K562 (cell line): ENCODE data around the gene STK11. TPM values are rescaled to one million over a fixed set of nuclear protein-coding genes. Genes with fewer than 3 reads are reported as not detected.

Experiments
- ATF1 ChIP-seq, 2 experiments: fragments of 450-650 bp in 1 of 2; IDR thresholded peaks; 2 replicates each; pipeline ENCODE4 v1.6.1; 2016; ENCODE audit warnings: missing compliant biosample characterization in 1 of 2, missing genetic modification characterization in 1 of 2
- DPF2 ChIP-seq: fragments of 450-650 bp; IDR thresholded peaks from 2 replicates; pipeline ENCODE4 v1.6.1; 2016
- ELF2 ChIP-seq: fragments of 250-450 bp; sonication (Bioruptor Pico); IDR thresholded peaks from 2 replicates; pipeline ENCODE4 v1.5.0; 2021; ENCODE audit warnings: mild to moderate bottlenecking
- EP400 ChIP-seq: fragments of 450-650 bp; IDR thresholded peaks from 2 replicates; pipeline ENCODE4 v1.6.1; 2017; ENCODE audit warnings: antibody characterized with exemption, mild to moderate bottlenecking, moderate library complexity
- ERF ChIP-seq: fragments of 450-650 bp; formaldehyde crosslinking; IDR thresholded peaks from 2 replicates; pipeline ENCODE4 v1.4.0; 2020; ENCODE audit warnings: mild to moderate bottlenecking, mixed read lengths
- FOXA3 ChIP-seq, 2 experiments: fragments of 450-650 bp in 1 of 2; sonication (generic) in 1 of 2; formaldehyde crosslinking; IDR thresholded peaks in 1 of 2; conservative IDR thresholded peaks in 1 of 2; 2 replicates each; pipeline versions ENCODE4 v1.4.0 to v1.8.0; 2020 to 2022; ENCODE audit warnings: mild to moderate bottlenecking in 2 of 2, missing genetic modification reagents in 1 of 2
- MCM5 ChIP-seq: fragments of 450-650 bp; IDR thresholded peaks from 2 replicates; pipeline ENCODE4 v1.6.1; 2016; ENCODE audit warnings: low read depth
- MEIS2 ChIP-seq: fragments of 450-650 bp; IDR thresholded peaks from 2 replicates; pipeline ENCODE4 v1.6.1; 2014; ENCODE audit warnings: mild to moderate bottlenecking; ENCODE audit not compliant: partially characterized antibody
- NCOA1 ChIP-seq: fragments of 450-650 bp; IDR thresholded peaks from 2 replicates; pipeline ENCODE4 v1.6.1; 2016; ENCODE audit warnings: low read depth
- NELFE ChIP-seq: IDR thresholded peaks from 2 replicates; pipeline ENCODE4 v1.6.1; 2011; ENCODE audit warnings: mild to moderate bottlenecking; ENCODE audit not compliant: insufficient read depth, insufficient read length
- NFYB ChIP-seq: IDR thresholded peaks from 2 replicates; pipeline ENCODE4 v1.6.1; 2011; ENCODE audit warnings: mild to moderate bottlenecking, moderate library complexity; ENCODE audit not compliant: insufficient read length; ENCODE audit errors: extremely low read depth
- POU5F1 ChIP-seq: fragments of 150-350 bp; IDR thresholded peaks from 2 replicates; pipeline ENCODE4 v1.6.1; 2014; ENCODE audit warnings: borderline replicate concordance, low read length, low read depth, mild to moderate bottlenecking; ENCODE audit not compliant: partially characterized antibody
- SETDB1 ChIP-seq: IDR thresholded peaks from one replicate; pipeline ENCODE4 v1.6.1; 2012; ENCODE audit warnings: low read length, control low read depth, inconsistent platforms
- SMAD3 ChIP-seq: fragments of 450-650 bp; formaldehyde crosslinking; conservative IDR thresholded peaks from 2 replicates; pipeline ENCODE4 v1.4.0; 2020; ENCODE audit warnings: mild to moderate bottlenecking
- TCFL5 ChIP-seq: fragments of 250-450 bp; sonication (Bioruptor Pico); conservative IDR thresholded peaks from 2 replicates; pipeline ENCODE4 v1.6.1; 2021; ENCODE audit warnings: mild to moderate bottlenecking, moderate library complexity, matching md5 sums
- TSC22D4 ChIP-seq: fragments of 450-650 bp; IDR thresholded peaks from 2 replicates; pipeline ENCODE4 v1.6.1; 2016; ENCODE audit warnings: missing genetic modification characterization, missing biosample characterization, control low read depth
- ZBTB1 ChIP-seq: sonication (generic); formaldehyde crosslinking; IDR thresholded peaks from 2 replicates; pipeline ENCODE4 v1.8.1; 2023; ENCODE audit warnings: missing genetic modification reagents, low read depth, mild to moderate bottlenecking, borderline replicate concordance
- ZNF583 ChIP-seq: fragments of 250-450 bp; sonication (Bioruptor Pico); IDR thresholded peaks from 2 replicates; pipeline ENCODE4 v1.4.0; 2020
- polyA plus RNA-seq, 8 experiments: library from polyadenylated mRNA; depleted of rRNA in 4 of 8; stranded (reverse) in 5 of 8; unstranded in 3 of 8; fragments of >200 nt; fragmentation: Nextera tagmentation in 2 of 8; fragmentation: Illumina TruSeq in 1 of 8; extraction: Ambion mirVana in 2 of 8; extraction: Trizol in 1 of 8; gene quantifications; 2 replicates each; pipeline versions ENCODE4 v1.2.1 to v1.2.3, GENCODE V29; 2011 to 2014; ENCODE audit warnings: inconsistent platforms in 1 of 8, missing spikeins in 1 of 8
- total RNA-seq, 7 experiments: library from RNA; depleted of rRNA in 6 of 7; stranded (reverse); fragments of >200 nt in 6 of 7; fragmentation: Illumina TruSeq in 2 of 7; extraction: Trizol in 2 of 7; gene quantifications; 2 replicates each; pipeline versions ENCODE4 v1.2.1 to v1.2.3, GENCODE V29; 2011 to 2021; ENCODE audit warnings: low replicate concordance in 1 of 7
- TF ChIP-seq, protein P1 (sequence below), 3 experiments: fragments of 200-800 bp in 1 of 3; sonication (Bioruptor generic) in 1 of 3; sonication (generic) in 1 of 3; formaldehyde crosslinking in 1 of 3; IDR thresholded peaks; 2 replicates each; pipeline versions ENCODE4 v1.6.1 to v1.8.0; 2016 to 2022; ENCODE audit warnings: mild to moderate bottlenecking in 2 of 3, missing compliant biosample characterization in 2 of 3, missing genetic modification characterization in 2 of 3, missing genetic modification reagents in 1 of 3
- TF ChIP-seq, protein P2 (sequence below): fragments of 250-450 bp; sonication (Bioruptor Pico); IDR thresholded peaks from 2 replicates; pipeline ENCODE4 v1.8.0; 2022; ENCODE audit warnings: inconsistent platforms
- TF ChIP-seq, protein P3 (sequence below), 2 experiments: fragments of 450-650 bp in 1 of 2; sonication (generic) in 1 of 2; formaldehyde crosslinking in 1 of 2; IDR thresholded peaks in 1 of 2; conservative IDR thresholded peaks in 1 of 2; 2 replicates each; pipeline versions ENCODE4 v1.6.1 to v1.8.1; 2016 to 2023; ENCODE audit warnings: mild to moderate bottlenecking in 2 of 2, moderate library complexity in 2 of 2, inconsistent platforms in 1 of 2, missing genetic modification reagents in 1 of 2
- TF ChIP-seq, protein P4 (sequence below): fragments of 250-450 bp; sonication (Bioruptor Pico); IDR thresholded peaks from 2 replicates; pipeline ENCODE4 v1.8.0; 2021; ENCODE audit warnings: borderline replicate concordance, mild to moderate bottlenecking, moderate library complexity; ENCODE audit not compliant: poor library complexity, severe bottlenecking

Gene STK11
- total and polyA plus RNA-seq, 9 of the 15 experiments (the other 6 are each of a cell fraction or from before 2014, with no cell fraction given), result 0.15 to 96.5 (median 31.7) TPM

DNA sequence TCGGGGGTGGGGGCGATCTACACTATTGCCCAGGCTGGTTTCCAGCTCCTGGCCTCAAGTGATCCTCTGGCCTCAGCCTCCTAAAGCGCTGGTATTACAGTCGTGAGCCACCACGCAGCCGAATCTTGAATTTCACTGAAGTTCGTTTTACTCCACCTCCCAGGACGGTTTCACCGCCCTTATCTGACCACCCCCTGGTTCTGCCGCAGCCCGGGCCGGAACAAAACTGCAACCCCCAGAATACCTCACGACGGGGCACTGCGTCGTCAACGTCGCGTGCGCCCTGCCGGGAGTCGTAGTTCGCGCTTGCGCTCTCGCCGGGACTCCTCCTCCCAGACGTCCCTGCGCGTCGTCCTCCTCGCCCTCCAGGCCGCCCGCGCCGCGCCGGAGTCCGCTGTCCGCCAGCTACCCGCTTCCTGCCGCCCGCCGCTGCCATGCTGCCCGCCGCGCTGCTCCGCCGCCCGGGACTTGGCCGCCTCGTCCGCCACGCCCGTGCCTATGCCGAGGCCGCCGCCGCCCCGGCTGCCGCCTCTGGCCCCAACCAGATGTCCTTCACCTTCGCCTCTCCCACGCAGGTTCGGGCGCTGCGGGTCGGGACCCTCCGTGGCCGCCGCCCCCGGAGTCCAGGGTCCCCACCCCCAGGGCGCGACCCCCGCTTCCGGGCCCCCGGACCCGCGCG lies 36.0 kb downstream of the STK11 start, which contains the start of gene ATP5F1D (continued):
- TF ChIP-seq MEIS2, result peak; percentile 56
- TF ChIP-seq POU5F1, result peak; percentile 81
- TF ChIP-seq NFYB, result no peak
- TF ChIP-seq ERF (CRISPR knock-in tag), result 0 out of 2 replicates have a peak, but pooled peaks have one; percentile 69
- TF ChIP-seq ATF1 (CRISPR knock-in tag; IDR thresholded peaks at IDR 0.05), result peak; percentile 78
- peak; percentile 96 for TF ChIP-seq ATF1 (tag; IDR thresholded peaks at IDR 0.05)
- TF ChIP-seq FOXA3 (CRISPR knock-in tag; conservative IDR thresholded peaks at IDR 0.05 in 1 of 2, IDR thresholded peaks at IDR 0.05 in 1 of 2), result no peak
- TF ChIP-seq TCFL5 (CRISPR knock-in tag), result no peak
- TF ChIP-seq ZBTB1, result no peak
- TF ChIP-seq ELF2 (CRISPR knock-in tag), result no peak
- TF ChIP-seq NELFE, result no peak
- no peak for TF ChIP-seq MCM5
- no peak for TF ChIP-seq ZNF583 (CRISPR knock-in tag)
- peak; percentile 18; the same call in 1 of the 2 replicates for TF ChIP-seq EP400
- TF ChIP-seq, protein P1, sequence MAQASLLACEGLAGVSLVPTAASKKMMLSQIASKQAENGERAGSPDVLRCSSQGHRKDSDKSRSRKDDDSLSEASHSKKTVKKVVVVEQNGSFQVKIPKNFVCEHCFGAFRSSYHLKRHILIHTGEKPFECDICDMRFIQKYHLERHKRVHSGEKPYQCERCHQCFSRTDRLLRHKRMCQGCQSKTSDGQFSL (CRISPR knock-in tag; IDR thresholded peaks at IDR 0.05), result 0 out of 2 replicates have a peak, but pooled peaks have one; percentile 11
- TF ChIP-seq, protein P1 (tag; IDR thresholded peaks at IDR 0.05), result no peak
- TF ChIP-seq DPF2, result no peak
- TF ChIP-seq, protein P2, sequence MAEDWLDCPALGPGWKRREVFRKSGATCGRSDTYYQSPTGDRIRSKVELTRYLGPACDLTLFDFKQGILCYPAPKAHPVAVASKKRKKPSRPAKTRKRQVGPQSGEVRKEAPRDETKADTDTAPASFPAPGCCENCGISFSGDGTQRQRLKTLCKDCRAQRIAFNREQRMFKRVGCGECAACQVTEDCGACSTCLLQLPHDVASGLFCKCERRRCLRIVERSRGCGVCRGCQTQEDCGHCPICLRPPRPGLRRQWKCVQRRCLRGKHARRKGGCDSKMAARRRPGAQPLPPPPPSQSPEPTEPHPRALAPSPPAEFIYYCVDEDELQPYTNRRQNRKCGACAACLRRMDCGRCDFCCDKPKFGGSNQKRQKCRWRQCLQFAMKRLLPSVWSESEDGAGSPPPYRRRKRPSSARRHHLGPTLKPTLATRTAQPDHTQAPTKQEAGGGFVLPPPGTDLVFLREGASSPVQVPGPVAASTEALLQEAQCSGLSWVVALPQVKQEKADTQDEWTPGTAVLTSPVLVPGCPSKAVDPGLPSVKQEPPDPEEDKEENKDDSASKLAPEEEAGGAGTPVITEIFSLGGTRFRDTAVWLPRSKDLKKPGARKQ (CRISPR knock-in tag), result no peak
- no peak for TF ChIP-seq NCOA1
- no peak for TF ChIP-seq SETDB1
- TF ChIP-seq, protein P3, sequence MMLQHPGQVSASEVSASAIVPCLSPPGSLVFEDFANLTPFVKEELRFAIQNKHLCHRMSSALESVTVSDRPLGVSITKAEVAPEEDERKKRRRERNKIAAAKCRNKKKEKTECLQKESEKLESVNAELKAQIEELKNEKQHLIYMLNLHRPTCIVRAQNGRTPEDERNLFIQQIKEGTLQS (IDR thresholded peaks at IDR 0.05), result no peak
- TF ChIP-seq, protein P3 (CRISPR knock-in tag; conservative IDR thresholded peaks at IDR 0.05), result 0 out of 2 replicates have a peak, but pooled peaks have one; percentile 16
- TF ChIP-seq, protein P4, sequence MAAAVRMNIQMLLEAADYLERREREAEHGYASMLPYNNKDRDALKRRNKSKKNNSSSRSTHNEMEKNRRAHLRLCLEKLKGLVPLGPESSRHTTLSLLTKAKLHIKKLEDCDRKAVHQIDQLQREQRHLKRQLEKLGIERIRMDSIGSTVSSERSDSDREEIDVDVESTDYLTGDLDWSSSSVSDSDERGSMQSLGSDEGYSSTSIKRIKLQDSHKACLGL (CRISPR knock-in tag), result peak; percentile 50
- TF ChIP-seq TSC22D4 (tag), result no peak
- no peak for TF ChIP-seq SMAD3 (CRISPR knock-in tag)
